KMS-11 (cell line): ENCODE measurements around the gene MCM3AP.

Experiments
- H2AFZ ChIP-seq: fragments of 200-600 bp; sonication (generic); 2 replicates; pipeline ENCODE4 v1.6.1; 2016; ENCODE audit warnings: antibody characterized with exemption, mixed run types, low read depth
- H3K27ac ChIP-seq: fragments of 200-600 bp; sonication (generic); 2 replicates; pipeline ENCODE4 v1.6.1; 2016; ENCODE audit warnings: mild to moderate bottlenecking, mixed run types
- H3K27me3 ChIP-seq: fragments of 200-600 bp; sonication (generic); 2 replicates; pipeline ENCODE4 v1.6.1; 2017; ENCODE audit warnings: mild to moderate bottlenecking, low read depth, mixed run types, moderate library complexity; ENCODE audit not compliant: insufficient read depth
- H3K36me3 ChIP-seq: fragments of 200-600 bp; sonication (generic); 2 replicates; pipeline ENCODE4 v1.6.1; 2017; ENCODE audit warnings: mild to moderate bottlenecking, mixed run types; ENCODE audit not compliant: insufficient read depth
- H3K4me1 ChIP-seq: fragments of 200-600 bp; sonication (generic); 2 replicates; pipeline ENCODE4 v1.6.1; 2016; ENCODE audit warnings: mild to moderate bottlenecking, low read depth, mixed run types; ENCODE audit not compliant: poor library complexity, severe bottlenecking
- H3K4me2 ChIP-seq: fragments of 200-600 bp; sonication (generic); 2 replicates; pipeline ENCODE4 v1.7.0; 2016; ENCODE audit warnings: mild to moderate bottlenecking, mixed run types
- H3K4me3 ChIP-seq: fragments of 200-600 bp; sonication (generic); IDR thresholded peaks from 2 replicates; pipeline ENCODE4 v1.6.1; 2017; ENCODE audit warnings: low read depth, low read length, mixed read lengths; ENCODE audit not compliant: insufficient read depth
- H3K79me2 ChIP-seq: fragments of 200-600 bp; sonication (generic); 2 replicates; pipeline ENCODE4 v1.6.1; 2016; ENCODE audit warnings: low read depth, mixed run types; ENCODE audit not compliant: insufficient read depth
- H3K9ac ChIP-seq: fragments of 200-600 bp; sonication (generic); 2 replicates; pipeline ENCODE4 v1.6.1; 2016; ENCODE audit warnings: mild to moderate bottlenecking, mixed run types
- H4K20me1 ChIP-seq: fragments of 200-600 bp; sonication (generic); 2 replicates; pipeline ENCODE4 v1.6.1; 2016; ENCODE audit warnings: mild to moderate bottlenecking, mixed run types; ENCODE audit not compliant: insufficient read depth
- TF ChIP-seq, protein P1 (sequence below): fragments of 200-600 bp; sonication (generic); conservative IDR thresholded peaks from 2 replicates; pipeline ENCODE4 v1.6.1; 2017; ENCODE audit warnings: low read depth, mild to moderate bottlenecking, antibody characterized with exemption, low read length, moderate library complexity, mixed read lengths

The MCM3AP gene

DNA sequence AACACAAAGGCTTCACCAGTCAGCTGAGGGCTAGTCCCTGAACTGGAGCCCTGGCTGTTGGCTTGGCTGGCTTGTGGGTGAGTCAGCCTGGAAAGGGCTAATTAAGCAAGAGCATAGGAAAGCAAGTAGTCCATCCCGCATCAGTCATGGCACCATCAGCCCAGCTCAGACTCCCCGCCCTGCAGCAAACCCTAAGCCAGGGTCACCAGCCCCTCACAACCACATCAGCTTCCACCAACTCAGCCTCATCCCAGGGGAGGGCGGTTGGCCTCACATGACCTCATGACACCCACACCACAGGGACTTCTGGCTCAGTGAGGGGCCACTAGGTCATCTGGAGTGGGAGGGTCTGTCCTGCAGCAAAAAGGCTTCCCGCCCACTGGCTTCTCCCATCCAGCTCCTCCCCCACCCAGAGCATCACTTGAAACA lies 94.1 kb downstream of the MCM3AP start:
- no peak overlapping the region for H3K4me2 ChIP-seq
- H3K9ac ChIP-seq = no peak overlapping the region
- peaks cover 4% of the 10 kb centered on the region; the same call in 1 of the 2 replicates for H3K36me3 ChIP-seq
- peaks cover 44% of the 10 kb centered on the region for H3K4me1 ChIP-seq
- no peak overlapping the region for H3K4me3 ChIP-seq
- H4K20me1 ChIP-seq = no peaks in the 10 kb centered on the region
- no peaks in the 10 kb centered on the region for H3K79me2 ChIP-seq
- TF ChIP-seq, protein P1, sequence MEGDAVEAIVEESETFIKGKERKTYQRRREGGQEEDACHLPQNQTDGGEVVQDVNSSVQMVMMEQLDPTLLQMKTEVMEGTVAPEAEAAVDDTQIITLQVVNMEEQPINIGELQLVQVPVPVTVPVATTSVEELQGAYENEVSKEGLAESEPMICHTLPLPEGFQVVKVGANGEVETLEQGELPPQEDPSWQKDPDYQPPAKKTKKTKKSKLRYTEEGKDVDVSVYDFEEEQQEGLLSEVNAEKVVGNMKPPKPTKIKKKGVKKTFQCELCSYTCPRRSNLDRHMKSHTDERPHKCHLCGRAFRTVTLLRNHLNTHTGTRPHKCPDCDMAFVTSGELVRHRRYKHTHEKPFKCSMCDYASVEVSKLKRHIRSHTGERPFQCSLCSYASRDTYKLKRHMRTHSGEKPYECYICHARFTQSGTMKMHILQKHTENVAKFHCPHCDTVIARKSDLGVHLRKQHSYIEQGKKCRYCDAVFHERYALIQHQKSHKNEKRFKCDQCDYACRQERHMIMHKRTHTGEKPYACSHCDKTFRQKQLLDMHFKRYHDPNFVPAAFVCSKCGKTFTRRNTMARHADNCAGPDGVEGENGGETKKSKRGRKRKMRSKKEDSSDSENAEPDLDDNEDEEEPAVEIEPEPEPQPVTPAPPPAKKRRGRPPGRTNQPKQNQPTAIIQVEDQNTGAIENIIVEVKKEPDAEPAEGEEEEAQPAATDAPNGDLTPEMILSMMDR = no peak
- no peak overlapping the region for H2AFZ ChIP-seq
- no peaks in the 10 kb centered on the region for H3K27me3 ChIP-seq
- no peak overlapping the region for H3K27ac ChIP-seq

DNA sequence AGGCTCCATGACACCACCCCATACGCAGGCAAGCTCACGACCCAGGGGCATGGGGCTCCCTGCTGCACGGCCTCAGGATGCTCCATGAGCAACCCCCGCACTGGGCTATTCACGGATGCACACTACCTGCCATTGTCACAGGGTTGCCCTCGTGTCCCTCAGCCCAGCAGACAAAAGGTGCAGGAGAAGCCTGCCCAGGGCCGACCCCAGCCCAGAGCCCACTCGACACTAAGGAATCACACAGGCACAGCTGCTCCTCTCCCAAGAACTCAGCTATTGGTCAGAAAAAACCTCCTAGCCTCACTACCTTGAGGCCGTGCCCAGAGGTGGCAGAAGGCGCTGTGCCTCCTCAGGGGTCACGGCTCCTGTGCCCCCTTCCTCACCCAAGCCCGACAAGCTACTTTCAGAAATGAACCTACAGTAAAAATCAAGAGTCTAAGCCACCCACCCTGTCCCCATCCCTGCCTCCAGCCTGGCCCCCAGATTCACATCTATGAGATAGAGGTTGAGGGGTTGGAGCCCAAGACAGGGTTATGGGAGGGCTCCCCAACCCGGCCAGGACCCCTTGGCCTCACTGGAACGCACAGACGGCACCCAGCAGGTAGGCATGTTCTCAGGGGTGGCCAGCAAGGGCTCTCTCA lies 94.8 kb downstream of the MCM3AP start:
- Histone ChIP-seq H3K36me3 (no peaks in the 10 kb centered on the region; the same call in 1 of the 2 replicates), H3K27ac (no peak overlapping the region), H3K4me1 (peaks cover 51% of the 10 kb centered on the region), H3K79me2 (no peaks in the 10 kb centered on the region), H3K9ac (no peak overlapping the region), H2AFZ (no peak overlapping the region), H3K4me3 (no peak overlapping the region), H3K4me2 (no peak overlapping the region), H3K27me3 (no peaks in the 10 kb centered on the region), H4K20me1 (no peaks in the 10 kb centered on the region)
- TF ChIP-seq, protein P1 = no peak

DNA sequence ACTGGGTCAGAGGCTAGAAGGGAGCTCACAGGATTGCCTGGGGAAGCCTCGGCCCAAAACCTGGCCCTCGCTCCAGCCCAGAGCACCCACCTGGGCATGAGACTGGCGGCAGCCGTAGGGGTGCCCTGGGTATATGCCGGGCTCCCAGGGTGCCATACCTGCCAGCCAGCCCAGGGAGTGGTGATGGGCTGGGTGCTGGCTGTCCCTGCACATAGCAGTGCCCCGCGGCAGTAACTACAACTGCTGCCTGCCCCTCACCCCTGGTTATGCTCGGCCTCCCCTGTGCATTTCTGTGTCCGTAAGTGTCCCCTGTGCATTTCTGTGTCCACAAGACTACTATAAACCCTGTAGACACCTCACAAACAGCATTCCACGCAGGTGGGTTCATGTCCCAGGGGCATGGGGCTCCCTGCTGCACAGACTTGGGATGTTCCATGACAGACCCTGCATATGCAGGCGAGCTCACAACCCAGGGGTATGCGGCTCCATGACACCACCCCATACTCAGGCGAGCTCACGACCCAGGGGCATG lies 95.4 kb downstream of the MCM3AP start:
- H2AFZ ChIP-seq = no peak overlapping the region
- H3K27me3 ChIP-seq = no peaks in the 10 kb centered on the region
- no peak overlapping the region; the same call in 1 of the 2 replicates for H3K4me2 ChIP-seq
- no peaks in the 10 kb centered on the region for H4K20me1 ChIP-seq
- H3K36me3 ChIP-seq = no peaks in the 10 kb centered on the region; the same call in 1 of the 2 replicates
- peaks cover 57% of the 10 kb centered on the region for H3K4me1 ChIP-seq
- peak overlapping the region; percentile 90; the same call in 1 of the 2 replicates for H3K27ac ChIP-seq
- H3K4me3 ChIP-seq = no peak overlapping the region
- H3K79me2 ChIP-seq = no peaks in the 10 kb centered on the region
- TF ChIP-seq, protein P1 = no peak
- H3K9ac ChIP-seq = no peak overlapping the region

DNA sequence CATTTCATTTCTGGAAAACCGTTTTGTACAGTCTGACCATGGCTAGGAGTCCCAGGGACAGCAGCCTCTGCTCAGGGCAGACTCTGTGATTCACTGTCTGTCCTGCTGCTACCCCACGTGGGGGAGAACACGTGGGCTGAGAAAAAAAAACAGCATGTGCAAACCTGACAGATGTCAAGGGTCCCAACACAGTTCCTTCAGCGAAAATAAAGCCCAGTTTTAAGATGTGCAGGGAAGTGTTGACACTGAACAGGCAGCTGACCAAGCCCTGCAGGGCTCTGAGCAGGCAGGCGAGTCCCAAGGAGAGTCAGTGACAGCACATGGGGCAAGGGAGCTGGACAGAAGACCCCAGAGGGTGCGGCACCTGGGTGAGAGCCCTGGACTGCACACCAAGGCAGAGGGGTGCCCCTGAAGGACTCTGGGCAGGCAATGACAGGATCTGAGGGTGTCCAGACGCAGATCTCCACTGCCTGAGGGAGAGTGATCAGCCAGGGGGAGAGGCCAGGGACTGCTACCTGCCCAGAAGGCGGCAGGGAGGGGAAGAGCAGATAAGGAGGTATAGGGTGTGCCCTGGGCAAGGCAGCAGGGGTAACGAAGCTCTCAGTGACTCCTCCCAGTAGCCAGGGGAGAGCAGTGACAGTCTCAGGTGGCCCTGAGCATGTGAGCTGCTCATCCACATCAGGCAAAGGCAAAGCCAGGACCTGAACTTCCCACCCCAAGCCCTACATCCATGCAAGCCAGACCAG lies 96.0 kb downstream of the MCM3AP start:
- H3K4me1 ChIP-seq = peaks cover 57% of the 10 kb centered on the region
- TF ChIP-seq, protein P1 = no peak
- H3K9ac ChIP-seq = no peak overlapping the region
- peak overlapping the region; percentile 90 for H3K27ac ChIP-seq
- H3K36me3 ChIP-seq = no peaks in the 10 kb centered on the region; the same call in 1 of the 2 replicates
- no peak overlapping the region for H2AFZ ChIP-seq
- H3K4me3 ChIP-seq = no peak overlapping the region
- no peaks in the 10 kb centered on the region for H3K27me3 ChIP-seq
- H4K20me1 ChIP-seq = no peaks in the 10 kb centered on the region
- no peaks in the 10 kb centered on the region for H3K79me2 ChIP-seq
- peak overlapping the region; percentile 91 for H3K4me2 ChIP-seq
